ENCODE measurements around the gene NPFF.
"Not testable (repeated sequence)": the region's sequence is repeated elsewhere in the genome, so short reads cannot be mapped to it uniquely, and the experiment has no call there.

The NPFF gene

DNA sequence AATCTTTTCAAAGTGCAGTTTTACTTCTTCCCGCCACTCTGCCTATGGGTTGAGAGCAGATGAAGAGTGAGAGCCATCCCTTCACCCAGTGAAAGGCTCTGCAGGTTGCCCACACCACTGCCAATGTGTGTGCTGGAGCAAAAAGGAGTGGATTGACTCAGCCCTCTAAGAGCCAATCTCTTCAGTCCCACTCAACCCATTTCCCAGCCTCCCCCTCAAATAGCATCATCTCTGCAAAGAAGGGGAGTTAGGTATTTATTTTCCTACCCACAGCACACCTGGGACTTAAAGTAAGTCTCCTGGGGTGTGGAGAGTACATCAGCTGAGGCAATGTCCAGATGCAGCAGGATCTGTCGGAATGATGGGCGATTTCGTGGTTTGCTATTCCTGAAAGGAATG is 23.3 kb downstream of the NPFF start:
- no peak overlapping the region for H3K4me3 ChIP-seq (ENCODE audit: low read depth, low read length)
- in situ Hi-C loops (cut with HindIII; ENCODE audit: low pct_ligation_motif_present, low sequenced_read_pairs) = no loop called here
- no peaks in the 10 kb centered on the region for H3K27me3 ChIP-seq (replicated peaks)
- H3K27ac ChIP-seq = no peak overlapping the region
- TF ChIP-seq, protein P1, sequence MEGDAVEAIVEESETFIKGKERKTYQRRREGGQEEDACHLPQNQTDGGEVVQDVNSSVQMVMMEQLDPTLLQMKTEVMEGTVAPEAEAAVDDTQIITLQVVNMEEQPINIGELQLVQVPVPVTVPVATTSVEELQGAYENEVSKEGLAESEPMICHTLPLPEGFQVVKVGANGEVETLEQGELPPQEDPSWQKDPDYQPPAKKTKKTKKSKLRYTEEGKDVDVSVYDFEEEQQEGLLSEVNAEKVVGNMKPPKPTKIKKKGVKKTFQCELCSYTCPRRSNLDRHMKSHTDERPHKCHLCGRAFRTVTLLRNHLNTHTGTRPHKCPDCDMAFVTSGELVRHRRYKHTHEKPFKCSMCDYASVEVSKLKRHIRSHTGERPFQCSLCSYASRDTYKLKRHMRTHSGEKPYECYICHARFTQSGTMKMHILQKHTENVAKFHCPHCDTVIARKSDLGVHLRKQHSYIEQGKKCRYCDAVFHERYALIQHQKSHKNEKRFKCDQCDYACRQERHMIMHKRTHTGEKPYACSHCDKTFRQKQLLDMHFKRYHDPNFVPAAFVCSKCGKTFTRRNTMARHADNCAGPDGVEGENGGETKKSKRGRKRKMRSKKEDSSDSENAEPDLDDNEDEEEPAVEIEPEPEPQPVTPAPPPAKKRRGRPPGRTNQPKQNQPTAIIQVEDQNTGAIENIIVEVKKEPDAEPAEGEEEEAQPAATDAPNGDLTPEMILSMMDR (IDR thresholded peaks at IDR 0.05; ENCODE audit: low read depth, low read length, missing control alignments) = no peak
- no peak for DNase-seq
- H3K36me3 ChIP-seq (replicated peaks) = peaks cover 64% of the 10 kb centered on the region

DNA sequence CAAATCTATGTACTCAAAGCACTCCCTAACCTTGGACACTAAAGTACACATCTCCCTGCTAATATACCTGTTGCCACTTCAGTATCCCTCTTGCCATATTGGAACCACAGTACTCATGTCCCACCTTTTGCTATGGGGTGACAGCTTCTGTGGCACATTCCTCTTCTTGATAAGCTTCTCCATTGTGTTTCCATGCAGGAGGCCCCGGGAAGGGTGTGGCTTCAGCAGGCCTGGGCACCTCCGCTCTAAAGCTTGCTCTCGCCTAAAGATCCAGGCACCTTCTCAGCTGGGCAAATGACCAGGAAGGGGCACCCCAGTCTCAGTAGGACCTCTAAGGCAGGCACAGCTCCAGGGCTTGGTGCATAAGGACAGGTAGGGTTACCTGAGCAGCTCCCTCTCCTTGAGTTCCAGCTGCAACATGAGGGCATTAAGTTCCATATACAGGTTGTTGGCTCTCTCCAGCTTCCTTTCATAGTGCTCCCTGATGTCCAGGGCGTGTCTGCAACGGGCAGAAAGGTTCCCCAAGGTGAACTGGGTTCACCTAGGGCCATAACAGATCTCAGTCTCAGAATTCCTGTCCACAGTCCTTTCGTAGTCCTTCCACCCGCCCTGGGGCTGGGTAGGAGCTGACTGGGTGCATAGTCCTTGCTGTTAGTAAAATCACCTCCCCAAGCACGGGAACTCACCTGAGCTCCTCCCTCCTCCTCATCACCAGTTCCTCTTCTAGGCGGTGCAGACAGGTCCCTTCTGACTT is 23.9 kb downstream of the NPFF start:
- TF ChIP-seq, protein P1 (IDR thresholded peaks at IDR 0.05; ENCODE audit: low read depth, low read length, missing control alignments) = no peak
- H3K36me3 ChIP-seq (replicated peaks) = peaks cover 70% of the 10 kb centered on the region
- H3K27ac ChIP-seq = no peak overlapping the region
- in situ Hi-C loops (cut with HindIII; ENCODE audit: low pct_ligation_motif_present, low sequenced_read_pairs) = no loop called here
- no peak for DNase-seq
- H3K4me3 ChIP-seq (ENCODE audit: low read depth, low read length) = no peak overlapping the region
- no peaks in the 10 kb centered on the region for H3K27me3 ChIP-seq (replicated peaks)

DNA sequence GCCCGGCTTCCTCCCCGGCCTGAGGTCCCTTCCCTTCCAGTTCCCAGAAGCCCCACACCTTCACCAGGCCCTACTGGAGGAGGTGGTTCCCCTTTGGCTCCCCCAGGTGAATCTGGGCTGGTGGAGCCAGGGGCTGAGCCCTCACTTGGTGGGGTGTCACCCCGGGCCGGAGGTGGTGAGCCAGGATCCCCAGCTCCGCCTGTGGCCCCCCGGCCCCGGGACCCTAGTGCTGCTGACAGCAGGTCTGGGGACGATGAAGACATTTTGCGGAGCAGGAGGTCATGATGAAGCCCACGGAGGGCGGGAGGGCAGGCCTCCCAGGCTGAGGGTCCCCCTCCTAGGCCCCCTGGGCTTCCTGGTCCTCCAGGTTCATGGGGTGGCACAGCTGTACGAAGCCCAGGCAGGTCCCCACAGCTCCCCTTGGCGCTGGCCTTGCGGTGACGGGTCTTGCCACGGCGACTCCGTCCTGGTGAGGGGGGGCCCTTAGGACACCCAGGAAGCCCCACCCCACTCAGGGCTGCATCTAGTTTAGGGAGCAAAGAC is 24.6 kb downstream of the NPFF start:
- Histone ChIP-seq H3K4me3 (ENCODE audit: low read depth, low read length) (no peak overlapping the region), H3K27ac (no peak overlapping the region), H3K36me3 (replicated peaks) (peaks cover 77% of the 10 kb centered on the region), H3K27me3 (replicated peaks) (no peaks in the 10 kb centered on the region)
- TF ChIP-seq, protein P1 (IDR thresholded peaks at IDR 0.05; ENCODE audit: low read depth, low read length, missing control alignments) = no peak
- no peak for DNase-seq
- in situ Hi-C loops (cut with HindIII; ENCODE audit: low pct_ligation_motif_present, low sequenced_read_pairs) = no loop called here

DNA sequence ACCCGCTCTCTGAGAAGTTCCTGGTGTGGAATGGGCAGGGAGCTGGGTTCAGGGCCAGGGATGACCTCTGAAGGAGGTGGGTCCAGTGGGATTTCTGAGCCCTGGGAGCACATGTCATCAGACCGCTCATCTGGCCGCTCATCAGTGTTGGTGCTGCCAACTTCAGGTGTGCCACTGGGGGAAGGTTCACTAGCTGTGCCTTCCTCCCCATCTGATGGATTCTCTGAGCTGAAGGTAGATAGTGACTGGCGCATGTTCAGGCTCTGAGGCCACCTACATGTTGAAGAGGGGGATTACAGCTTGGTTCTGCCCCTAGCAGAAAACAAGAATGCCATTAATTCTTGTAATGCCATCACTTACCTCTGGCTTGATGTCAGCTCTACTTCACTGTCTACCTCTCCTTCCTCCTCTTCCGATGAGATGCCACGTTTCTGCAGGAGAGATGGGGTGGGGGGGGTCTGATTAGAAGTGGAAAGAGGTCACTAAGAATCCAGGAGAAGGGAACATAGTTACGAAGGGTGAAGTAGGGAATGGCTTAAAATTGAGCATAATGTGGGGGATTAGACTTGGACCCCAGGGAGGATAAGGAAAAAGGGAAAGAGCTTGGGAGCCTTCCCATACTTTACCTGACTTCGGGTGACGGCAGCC is 25.2 kb downstream of the NPFF start:
- TF ChIP-seq, protein P1 (IDR thresholded peaks at IDR 0.05; ENCODE audit: low read depth, low read length, missing control alignments) = peak; percentile 53
- H3K4me3 ChIP-seq (ENCODE audit: low read depth, low read length) = no peak overlapping the region
- no peak overlapping the region for H3K27ac ChIP-seq
- in situ Hi-C loops (cut with HindIII; ENCODE audit: low pct_ligation_motif_present, low sequenced_read_pairs) = no loop called here
- H3K36me3 ChIP-seq (replicated peaks) = peaks cover 81% of the 10 kb centered on the region
- DNase-seq = no peak
- H3K27me3 ChIP-seq (replicated peaks) = no peaks in the 10 kb centered on the region

DNA sequence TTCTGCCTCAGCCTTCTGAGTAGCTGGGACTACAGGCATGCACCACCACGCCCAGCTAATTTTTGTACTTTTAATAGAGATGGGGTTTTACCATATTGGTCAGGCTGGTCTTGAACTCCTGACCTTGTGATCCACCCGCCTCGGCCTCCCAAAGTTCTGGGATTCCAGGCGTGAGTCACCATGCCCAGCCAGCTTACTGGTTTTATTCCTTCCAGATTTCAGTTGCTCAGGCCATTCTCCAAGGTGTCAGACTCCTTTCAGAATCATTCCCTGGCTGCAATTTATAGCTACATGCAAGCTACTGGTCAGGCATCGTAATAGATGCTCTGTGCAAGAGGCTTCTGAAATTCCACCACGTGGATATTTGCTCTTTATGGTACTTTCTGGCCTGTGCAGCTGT is 25.8 kb downstream of the NPFF start:
- Histone ChIP-seq H3K36me3 (replicated peaks) (peaks cover 87% of the 10 kb centered on the region), H3K27ac (peak overlapping the region; percentile 11)
- H3K27me3 ChIP-seq (replicated peaks); in situ Hi-C loops (cut with HindIII; ENCODE audit: low pct_ligation_motif_present, low sequenced_read_pairs); H3K4me3 ChIP-seq (ENCODE audit: low read depth, low read length): not testable (repeated sequence)
- peak; percentile 41 for DNase-seq
